Measurements from ENCODE around the gene ADAMTSL1. TPM values are rescaled to one million over a fixed set of nuclear protein-coding genes. Genes with fewer than 3 reads are reported as not detected.

Gene ADAMTSL1
- total RNA-seq, 1 donor from 2014 or later: 3.4 TPM

DNA sequence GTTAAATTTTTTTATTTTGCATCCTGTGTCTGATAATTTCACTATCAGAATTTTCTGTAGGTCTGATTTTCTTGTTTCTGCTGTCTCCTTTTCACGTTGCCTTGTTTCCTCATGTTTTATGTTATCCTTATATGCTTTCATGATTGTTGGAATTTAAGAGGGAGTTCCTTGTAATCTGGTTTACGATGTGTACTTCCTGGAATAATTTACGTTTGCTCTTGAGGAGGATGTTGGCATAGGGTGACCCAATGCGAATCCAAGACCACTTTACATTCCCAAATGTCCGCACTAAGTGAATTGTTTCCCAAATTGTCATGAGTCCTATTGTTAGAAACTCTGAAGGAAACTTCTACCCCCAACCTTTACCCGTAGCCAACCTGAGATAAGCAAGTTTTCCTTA lies 80.3 kb downstream of the ADAMTSL1 start:
- DNase-seq (ENCODE audit: low spot score): no peak

- no peak for DNase-seq (ENCODE audit: low spot score)
Measured at GRCh38 chr9:18555105-18555883, 81.3 kb downstream of the ADAMTSL1 start.

- DNase-seq (ENCODE audit: low spot score): no peak
Measured at GRCh38 chr9:18564018-18564880, 90.3 kb downstream of the ADAMTSL1 start.

DNA sequence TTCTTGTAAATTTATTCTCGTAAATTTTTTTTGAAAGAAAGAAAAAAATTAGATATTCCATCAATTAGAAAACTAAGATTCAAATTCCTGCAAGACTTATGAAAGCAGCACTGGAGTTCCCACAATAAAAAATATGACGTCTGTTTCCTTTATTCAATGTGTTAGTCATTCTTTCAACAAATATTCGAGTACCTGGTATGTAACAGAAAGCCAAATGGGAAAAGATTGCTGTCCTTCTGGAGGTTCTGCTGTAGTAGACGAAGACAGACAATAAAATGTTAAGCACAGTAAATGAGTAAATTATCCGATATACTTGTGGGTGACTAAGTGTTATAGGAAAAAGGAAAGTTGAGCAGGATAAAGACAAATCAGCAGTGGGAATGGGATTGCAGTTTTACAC lies 92.2 kb downstream of the ADAMTSL1 start:
- no peak for DNase-seq (ENCODE audit: low spot score)

DNA sequence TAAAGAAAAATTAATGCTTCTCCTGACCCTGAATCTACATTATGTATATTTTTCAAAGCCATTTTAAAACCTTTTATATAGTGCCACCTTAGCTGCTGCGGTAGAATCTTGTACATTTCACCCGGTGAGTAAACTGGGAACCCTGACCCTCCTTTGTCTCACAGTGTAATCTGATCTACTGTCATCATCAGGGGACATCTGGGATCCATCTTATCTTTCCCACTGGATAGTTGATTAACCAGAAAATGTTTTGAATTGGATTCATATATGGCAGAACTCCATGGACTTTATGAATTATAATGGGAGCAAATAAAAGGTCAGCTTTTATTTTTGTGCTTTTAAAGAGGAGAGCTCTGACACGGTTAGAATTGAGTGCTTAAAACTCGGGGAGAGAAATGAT lies 95.0 kb downstream of the ADAMTSL1 start:
- no peak for DNase-seq (ENCODE audit: low spot score)

DNA sequence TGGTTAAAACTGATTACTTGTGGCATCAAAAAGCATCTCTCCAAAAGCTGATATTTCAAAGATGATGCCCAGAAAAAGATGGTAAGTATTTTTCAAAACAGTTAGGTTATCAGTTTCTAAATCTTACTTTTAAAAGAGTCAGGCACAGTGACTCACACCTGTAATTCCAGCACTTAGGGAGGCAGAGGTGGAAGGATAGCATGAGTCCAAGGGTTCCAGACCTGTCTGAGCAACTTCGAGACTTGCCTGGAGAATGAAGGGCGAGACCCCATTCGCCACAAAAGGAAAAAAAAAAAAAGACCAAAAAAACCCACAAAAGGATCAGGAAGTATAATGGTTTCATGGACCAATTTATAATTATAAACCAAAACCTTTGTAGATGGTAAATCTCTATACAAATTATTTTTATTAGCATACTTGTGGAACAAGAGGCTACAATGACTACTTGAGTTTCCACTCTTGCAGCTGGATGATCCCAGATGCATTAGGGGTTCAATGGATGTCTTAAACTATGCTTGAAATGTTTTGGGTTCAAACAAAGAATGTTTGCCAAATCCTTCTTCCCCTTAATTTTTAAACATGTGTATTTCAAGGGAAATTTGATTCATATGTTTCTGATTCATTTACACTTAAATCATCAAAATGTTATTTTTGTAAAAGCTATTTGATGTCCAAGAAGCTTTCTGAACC lies 96.1 kb downstream of the ADAMTSL1 start:
- no peak for DNase-seq (ENCODE audit: low spot score)

- no peak for DNase-seq (ENCODE audit: low spot score)
Measured at GRCh38 chr9:18573021-18573556, 99.1 kb downstream of the ADAMTSL1 start.

GRCh38 chr9:18575686-18576085 lies 101.7 kb downstream of the ADAMTSL1 start:
- DNase-seq (ENCODE audit: low spot score): no peak

DNA sequence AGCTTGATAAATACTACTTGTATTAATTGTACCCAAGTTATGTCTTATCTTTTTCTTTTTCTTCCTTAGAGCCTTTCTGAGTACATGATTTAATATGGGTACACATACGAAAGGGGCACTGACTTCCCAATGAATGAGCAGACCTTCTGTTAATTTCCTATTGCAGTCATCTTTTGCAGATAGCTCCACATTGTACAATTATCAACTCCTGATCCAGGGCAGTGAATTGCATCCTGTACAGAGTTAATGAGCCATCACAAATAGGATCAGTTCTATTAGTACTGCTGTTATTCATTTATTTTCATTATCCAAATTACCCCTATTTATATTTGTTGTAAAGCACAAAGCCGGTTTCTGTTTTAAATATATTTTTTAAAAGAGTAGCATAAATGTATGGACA lies 105.6 kb downstream of the ADAMTSL1 start:
- no peak for DNase-seq (ENCODE audit: low spot score)

GRCh38 chr9:18580151-18580550 lies 106.2 kb downstream of the ADAMTSL1 start:
- DNase-seq (ENCODE audit: low spot score): no peak

GRCh38 chr9:18585996-18586395 lies 112.0 kb downstream of the ADAMTSL1 start:
- no peak for DNase-seq (ENCODE audit: low spot score)

DNA sequence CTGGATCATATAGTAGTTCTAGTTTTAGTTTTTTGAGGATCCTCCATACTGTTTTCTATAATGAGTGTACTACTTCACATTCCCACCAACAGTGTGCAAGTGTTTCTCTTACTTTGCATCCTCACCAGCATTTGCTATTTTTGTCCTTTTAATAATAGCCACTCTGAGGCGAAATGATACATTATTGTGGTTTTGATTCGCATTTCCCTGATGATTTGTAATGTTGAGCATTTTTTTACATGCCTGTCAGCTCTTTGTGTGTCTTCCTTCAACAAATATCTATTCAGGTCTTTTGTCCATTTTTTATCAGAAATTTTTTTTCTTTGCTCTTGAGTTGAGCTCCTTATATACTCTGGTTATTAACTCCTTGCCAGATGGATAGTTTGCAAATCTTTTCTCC lies 114.0 kb downstream of the ADAMTSL1 start:
- DNase-seq (ENCODE audit: low spot score): no peak

DNA sequence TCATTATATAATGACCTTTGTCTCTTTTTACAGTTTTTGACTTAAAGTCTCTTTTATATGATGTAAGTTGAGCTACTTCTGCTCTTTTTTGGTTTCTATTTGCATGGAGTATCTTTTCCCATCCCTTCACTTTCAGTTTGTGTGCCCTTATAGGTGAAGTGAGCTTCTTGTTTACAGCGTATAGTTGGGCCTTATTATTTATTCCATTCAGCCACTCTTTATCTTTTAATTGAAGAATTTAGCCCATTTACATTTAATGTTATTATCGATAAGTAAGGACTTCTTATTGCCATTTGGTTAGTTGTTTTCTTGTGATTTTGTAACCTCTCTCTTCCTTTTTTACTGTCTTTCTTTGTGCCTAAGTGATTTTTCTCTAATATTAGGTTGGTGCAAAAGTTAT lies 117.3 kb downstream of the ADAMTSL1 start:
- no peak for DNase-seq (ENCODE audit: low spot score)

DNA sequence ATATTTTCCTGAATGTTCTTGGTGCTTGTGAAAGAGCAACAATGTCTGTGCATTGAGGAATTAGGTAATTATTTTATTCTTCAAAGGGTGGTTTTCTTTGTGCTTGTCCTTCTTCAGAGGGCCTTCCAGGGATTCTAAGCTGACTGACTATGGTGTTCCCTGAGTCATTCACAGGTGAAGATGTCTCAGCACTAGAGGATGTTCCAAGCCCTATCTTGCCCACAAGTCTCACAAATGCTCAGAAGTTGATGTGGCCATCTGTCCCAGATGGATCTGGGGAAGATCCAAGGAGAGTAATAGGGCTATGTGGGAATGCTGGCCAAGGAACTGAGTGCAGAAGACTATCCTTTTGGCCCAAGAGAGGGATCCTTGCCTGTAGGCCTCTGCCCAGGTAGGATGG lies 120.9 kb downstream of the ADAMTSL1 start:
- DNase-seq (ENCODE audit: low spot score): no peak

- DNase-seq (ENCODE audit: low spot score): no peak
Measured at GRCh38 chr9:18595597-18595996, 121.6 kb downstream of the ADAMTSL1 start.

DNA sequence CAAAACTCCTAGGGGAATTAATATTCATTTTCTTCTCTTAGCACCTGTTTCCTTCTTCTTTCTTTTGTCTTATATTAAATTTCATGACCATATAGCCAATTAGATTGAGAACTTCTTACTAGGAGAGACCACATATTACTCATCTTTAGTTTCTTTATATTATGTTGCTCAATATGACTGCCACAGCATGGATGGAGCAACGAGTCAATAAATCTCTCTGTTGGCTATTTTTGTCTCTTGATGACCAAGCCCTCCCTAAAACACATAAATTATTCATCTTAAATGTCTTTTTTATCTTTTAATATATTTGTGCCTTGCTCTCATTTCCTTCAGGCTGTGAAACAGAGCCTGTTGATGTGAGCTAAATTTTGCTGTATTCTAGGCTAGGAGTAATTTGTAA lies 123.0 kb downstream of the ADAMTSL1 start:
- no peak for DNase-seq (ENCODE audit: low spot score)

DNA sequence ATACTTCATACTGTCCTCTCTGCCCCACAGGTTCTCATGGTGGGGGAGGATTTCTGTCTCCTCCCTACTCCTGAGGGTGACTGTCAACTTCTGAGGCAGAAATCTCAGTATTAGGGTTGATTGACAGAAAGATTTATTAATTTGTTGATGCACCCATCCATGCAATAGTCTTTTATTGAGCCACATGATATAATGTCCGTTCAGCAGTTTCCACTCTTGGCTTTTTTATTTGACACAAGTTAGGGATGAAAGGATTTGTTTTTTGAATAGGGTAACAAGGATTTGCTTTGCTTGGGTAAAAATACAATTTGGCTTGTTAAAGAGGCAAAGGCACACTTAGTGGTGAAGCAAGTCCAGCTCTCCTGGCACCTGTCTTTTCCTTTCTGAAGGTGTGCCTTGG lies 125.0 kb downstream of the ADAMTSL1 start:
- DNase-seq (ENCODE audit: low spot score): no peak

- DNase-seq (ENCODE audit: low spot score): no peak
Measured at GRCh38 chr9:18601026-18601425, 127.1 kb downstream of the ADAMTSL1 start.

GRCh38 chr9:18601956-18602355 lies 128.0 kb downstream of the ADAMTSL1 start:
- no peak for DNase-seq (ENCODE audit: low spot score)

DNA sequence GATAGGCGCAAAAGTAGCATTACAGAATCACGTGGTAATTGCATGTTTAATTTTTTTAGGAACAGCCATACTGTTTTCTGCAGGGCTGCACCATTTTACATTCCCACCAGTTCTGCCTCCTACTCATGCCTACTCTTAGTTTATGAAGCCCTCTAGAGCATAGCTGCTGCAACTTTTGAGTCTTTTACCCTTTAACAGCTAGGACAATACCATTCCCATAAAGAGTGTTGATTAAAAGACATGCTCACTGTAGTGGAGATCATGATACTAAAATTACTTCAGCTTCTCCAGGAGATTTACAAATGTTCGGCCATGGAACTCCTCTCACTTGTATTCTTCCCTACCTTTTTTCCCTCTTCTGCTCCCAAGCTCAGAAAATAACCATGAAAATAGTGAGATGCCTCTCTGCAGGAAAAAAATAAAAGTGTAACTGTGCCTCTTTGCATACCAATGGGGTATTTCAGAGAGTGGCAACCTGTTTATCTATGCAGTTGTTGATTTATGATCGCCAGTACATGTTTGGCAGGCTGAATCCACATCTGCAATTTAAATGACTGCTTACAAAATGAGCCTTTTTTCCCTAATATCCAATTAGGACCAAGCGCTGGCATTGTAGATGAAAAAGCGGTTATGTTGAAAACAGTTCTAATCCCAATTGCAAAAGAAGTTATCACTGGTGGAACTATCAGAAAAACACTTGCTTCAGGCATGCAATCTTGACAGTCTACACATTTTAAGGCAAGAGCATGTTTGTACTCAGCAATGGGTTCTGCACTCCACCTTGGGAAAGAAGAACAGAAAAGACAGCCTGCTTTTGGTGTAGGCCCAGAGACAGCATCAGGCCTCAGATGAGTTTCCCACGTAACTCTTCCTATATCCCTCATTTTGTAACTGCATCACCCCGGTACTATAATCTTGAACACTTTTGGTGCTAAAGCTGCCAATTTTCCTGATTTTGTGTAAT lies 131.1 kb downstream of the ADAMTSL1 start:
- DNase-seq (ENCODE audit: low spot score): no peak

Data from mesenteric fat pad (tissue), 1 donor.